Body of pancreas (tissue), 4 donors: Measurements from ENCODE around the gene BPHL.

Experiments used
- CTCF ChIP-seq, 7 experiments: fragments of 450-650 bp in 4 of 7; fragments of 200-600 bp in 3 of 7; sonication (generic) in 3 of 7; IDR thresholded peaks; one replicate each; pipeline ENCODE4 v1.5.1; 2016 to 2019; ENCODE audit warnings: antibody characterized with exemption in 7 of 7
- POLR2A ChIP-seq, 3 donors: fragments of 450-650 bp; IDR thresholded peaks; one replicate each; pipeline ENCODE4 v1.6.1; 2016; ENCODE audit warnings: antibody characterized with exemption in 3 of 3, mild to moderate bottlenecking in 2 of 3

GRCh38 chr6:3139090-3139903, 20.8 kb downstream of the BPHL start:
- TF ChIP-seq POLR2A (IDR thresholded peaks at IDR 0.05) (peak in 2 of 3 donors; percentile 39 to 45), CTCF (IDR thresholded peaks at IDR 0.05) (no peak)
